DMS53 treated with DMSO at 0.1 percent for 48 hours (cell line): Measurements from ENCODE around the gene SF3A1.

Source experiments
- DNase-seq: peaks from one replicate; lab custom pipeline; 2025; ENCODE audit not compliant: unreplicated experiment; lab: John Stamatoyannopoulos, UW

SF3A1 gene

GRCh38 chr22:30325065-30325720 is 31.5 kb downstream of the SF3A1 start:
- no peak for DNase-seq

- DNase-seq, result no peak
Observed at GRCh38 chr22:30324014-30324730, 32.5 kb downstream of the SF3A1 start.

DNA sequence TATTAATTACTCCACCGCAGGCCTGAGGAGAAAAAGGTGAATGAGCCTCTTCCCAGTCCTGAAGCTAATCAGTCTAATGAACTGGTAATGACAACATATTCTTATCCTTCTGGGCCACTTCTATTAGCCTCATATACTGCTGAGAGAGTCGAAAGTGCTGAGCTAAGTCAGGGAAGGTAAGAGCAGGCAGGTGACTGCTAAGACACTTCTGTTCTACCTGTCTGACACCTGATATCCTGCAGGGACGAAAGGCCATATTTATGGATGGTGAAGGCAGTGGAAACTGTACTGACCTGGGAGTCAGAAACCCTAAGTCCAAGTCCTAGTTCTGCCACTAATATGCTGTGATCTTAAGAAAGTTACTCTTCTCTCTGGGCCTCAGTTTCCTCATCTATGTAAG is 33.4 kb downstream of the SF3A1 start:
- no peak for DNase-seq

DNA sequence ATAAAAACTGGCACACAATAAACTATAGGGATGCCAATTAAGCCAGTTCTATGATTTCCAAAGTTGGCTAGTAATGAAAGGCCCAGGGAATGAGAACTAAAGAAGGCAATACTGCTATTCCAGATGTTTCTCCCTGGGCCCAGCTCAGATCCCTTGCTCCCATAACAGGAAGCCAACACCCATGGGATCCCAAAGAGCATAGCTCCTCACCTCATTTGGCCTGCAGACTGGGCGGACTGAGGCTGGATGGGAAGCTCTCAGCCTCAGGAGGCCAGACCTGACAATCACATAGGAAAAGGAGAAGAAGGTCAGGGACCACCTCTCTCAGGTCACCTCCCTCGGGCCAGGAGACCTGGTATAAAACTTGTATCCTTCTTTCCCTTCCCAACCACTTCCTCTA is 35.2 kb downstream of the SF3A1 start:
- no peak for DNase-seq

GRCh38 chr22:30320021-30320556 is 36.6 kb downstream of the SF3A1 start:
- no peak for DNase-seq

DNA sequence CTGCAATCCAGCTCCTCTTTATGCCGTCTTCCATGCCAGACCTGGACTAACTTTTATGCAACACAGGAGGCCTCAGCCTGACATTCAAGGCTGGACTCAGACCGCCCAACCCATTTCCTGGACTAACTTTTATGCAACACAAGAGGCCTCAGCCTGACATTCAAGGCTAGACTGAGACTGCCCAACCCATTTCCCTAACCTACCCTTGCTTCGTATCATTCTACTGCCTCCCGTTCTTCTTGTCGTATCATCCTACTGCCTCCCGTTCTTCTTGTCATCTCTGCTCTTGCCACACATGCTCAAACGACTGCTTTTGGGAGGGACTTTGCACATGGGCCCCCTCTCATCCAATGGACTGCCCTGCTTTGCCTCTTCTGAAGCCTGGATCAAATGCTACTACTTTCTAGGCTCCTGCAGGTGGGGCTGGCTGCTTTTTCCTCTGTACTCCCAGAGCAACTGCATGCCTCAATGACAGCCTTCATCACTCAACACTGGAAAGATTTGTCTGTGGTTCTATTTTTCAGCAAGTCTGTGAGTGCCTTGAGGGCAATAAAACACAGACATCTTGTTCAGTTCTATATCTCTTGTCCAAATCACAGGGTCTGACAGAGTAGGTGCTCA is 37.8 kb downstream of the SF3A1 start:
- no peak for DNase-seq

DNA sequence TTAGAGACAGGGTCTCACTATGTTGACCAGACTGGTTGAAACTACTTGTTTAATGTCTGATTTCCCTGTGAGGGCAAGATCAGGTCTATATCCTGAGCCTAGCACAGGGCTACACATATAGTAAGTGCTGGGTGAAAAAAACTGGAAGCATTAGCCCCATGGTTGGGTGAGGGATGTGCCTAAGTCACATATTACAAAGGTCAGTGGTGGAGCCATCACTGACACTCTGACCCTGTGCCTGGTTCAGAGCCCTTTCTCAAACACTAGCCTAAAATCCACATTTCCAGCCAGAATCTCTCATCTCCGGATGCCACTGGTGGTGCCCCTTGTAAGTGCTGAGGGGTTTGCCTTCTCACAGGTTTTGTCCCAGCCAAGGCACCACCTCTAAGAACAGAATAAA is 38.9 kb downstream of the SF3A1 start:
- no peak for DNase-seq

DNA sequence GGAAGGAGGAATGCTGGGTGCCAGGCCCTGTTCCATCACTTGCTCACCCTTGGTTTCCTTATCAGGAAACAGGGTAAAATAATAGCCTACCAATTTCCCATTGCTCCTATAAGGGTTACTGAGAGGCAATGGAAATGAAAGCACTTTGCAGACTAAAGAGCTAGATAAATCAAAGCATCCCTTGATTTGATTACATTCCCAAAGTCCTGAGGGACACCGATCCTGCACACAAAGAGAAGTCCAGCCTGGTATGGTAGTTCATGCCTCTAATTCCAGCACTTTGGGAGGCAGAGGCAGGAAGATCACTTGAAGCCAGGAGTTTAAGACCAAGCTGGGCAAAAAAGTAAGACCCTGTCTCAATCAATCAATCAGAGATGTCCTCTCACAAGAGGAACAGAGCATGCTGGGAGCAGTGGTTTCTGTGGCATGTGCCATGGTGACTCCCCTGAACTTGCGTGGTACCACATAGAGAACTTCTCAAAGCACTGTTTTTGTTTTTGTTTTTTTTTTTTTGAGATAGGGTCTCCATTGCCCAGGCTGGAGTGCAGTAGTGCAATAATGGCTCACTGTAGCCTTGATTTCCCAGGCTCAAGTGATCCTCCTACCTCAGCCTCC is 40.6 kb downstream of the SF3A1 start:
- no peak for DNase-seq

DNA sequence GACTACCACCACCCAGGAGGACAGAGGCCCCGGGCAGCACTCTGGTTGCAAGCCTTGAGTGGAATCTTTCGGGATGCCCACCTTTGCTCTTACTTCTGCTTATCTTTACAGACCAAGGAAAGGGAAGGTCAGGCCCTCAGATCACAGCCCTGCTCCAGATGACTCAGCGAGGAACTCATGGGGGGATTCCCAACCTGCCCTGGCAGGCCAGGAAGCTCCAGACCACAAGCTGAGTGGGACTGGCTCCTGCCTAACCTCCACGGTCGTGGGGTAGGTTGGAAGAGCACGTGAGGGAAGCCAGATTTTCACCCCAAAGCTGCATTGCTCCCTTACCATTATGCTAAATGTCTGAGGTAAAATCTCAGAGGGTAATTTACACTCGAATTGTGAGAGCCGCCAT is 41.8 kb downstream of the SF3A1 start:
- no peak for DNase-seq

- DNase-seq, result no peak
Observed at GRCh38 chr22:30313527-30314363, 42.9 kb downstream of the SF3A1 start.

GRCh38 chr22:30312053-30312452 is 44.6 kb downstream of the SF3A1 start:
- DNase-seq, result no peak

- DNase-seq, result no peak
Observed at GRCh38 chr22:30310881-30311771, 45.6 kb downstream of the SF3A1 start.

- no peak for DNase-seq
Observed at GRCh38 chr22:30309951-30310741, 46.5 kb downstream of the SF3A1 start.

DNA sequence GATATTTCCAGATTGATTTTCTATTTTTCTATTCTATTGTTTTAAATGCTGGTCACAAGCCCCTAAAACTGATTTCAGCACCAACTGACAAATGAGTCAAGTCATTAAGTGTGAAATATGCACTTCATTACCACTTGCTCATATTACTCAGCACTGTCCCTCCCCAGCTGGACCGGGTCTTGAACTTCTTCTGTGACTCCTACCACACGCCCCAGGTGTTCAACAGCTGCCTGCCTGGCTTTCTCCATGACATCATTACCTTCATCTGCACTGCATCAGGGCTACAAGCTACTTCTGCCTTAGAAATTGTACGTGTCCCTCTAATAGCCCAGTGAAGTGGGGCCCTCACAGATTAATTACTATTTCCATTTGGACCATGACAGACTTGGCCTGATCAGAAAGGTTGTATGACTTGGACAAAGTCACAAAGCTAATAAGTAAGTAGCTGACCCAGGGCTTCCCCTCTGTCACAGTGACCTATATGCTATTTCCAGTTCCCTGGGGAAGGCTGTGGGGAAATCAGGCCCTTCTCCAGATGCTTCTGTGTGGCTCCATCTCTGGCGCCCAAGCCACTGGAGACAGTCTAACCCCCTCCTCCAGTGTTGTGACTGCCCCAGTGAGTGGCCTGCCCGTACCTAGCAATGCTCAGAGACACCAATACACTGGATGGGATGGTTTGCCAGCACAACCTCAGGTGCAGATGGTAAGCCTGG is 48.0 kb downstream of the SF3A1 start:
- no peak for DNase-seq

GRCh38 chr22:30308093-30308492 is 48.6 kb downstream of the SF3A1 start:
- DNase-seq, result no peak

DNA sequence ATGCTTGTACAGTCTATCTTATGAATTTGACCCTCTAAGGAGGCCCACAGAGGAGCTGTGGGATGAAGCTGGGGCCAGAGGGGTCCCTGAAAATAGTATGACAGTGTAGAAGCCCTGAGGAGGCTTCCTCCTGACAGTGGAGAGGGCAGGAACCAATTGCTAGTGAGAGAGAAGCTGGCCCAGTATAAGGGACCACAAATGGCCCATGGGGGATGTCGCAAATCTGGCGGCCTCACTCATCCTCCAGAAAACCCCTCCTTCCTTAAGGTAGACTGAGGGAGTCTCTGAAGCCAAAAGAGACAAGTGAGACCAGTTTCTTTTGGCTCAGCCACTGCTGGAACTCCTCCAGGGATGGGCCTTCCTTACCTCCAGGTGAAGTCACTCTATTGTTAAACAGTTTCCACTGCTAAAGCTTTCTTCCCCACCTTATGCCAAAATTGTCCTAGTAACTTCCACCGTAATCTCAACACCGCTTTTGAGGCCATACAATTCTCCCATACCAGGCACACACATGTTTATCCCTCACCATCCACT is 49.6 kb downstream of the SF3A1 start:
- no peak for DNase-seq

DNA sequence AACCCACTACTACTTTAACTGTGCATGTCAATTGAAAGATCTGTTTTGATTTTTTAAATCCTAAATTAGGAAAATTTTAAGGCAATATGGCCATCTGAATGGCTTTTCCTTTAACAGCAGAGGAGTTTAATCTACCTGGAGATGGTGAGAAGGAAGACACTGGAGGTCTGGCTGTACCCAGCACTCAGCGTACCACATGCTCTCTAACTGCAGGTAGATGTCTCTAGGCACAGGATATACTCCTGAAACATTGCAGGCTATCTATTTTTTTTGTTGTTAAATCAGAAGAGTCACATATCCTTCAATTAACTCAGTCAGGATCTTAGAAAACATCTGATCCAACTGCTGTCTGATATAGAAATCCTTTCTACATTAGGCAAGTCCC is 50.1 kb downstream of the SF3A1 start:
- DNase-seq, result no peak
